Common myeloid progenitor, CD34-positive (primary cell): Measurements from ENCODE around the gene SLIT3.

ENCODE experiments used
- CTCF ChIA-PET: fragments of 350-600 bp; sonication (Branson Sonifier 250); formaldehyde crosslinking; loops from one replicate; lab custom pipeline; 2021; ENCODE audit warnings: antibody characterized with exemption; lab: Charles Lee
- POLR2A ChIA-PET: fragments of 350-600 bp; sonication (Branson Sonifier 250); formaldehyde crosslinking; loops from one replicate; lab custom pipeline; 2021; ENCODE audit warnings: antibody characterized with exemption; lab: Charles Lee
- DNase-seq, 3 donors: peaks; one replicate each; pipeline versions ENCODE4 v3.0.0 to v3.0.0-alpha.2; 2013
- H3K27ac ChIP-seq, 2 experiments: 1 replicate in 1 of 2; 2 replicates in 1 of 2; pipeline ENCODE4 v1.7.0; 2013; ENCODE audit warnings: inconsistent platforms in 2 of 2, low read length in 2 of 2, mild to moderate bottlenecking in 2 of 2, low read depth in 1 of 2, moderate library complexity in 1 of 2; ENCODE audit not compliant: severe bottlenecking in 2 of 2, insufficient read depth in 1 of 2, poor library complexity in 1 of 2
- H3K27me3 ChIP-seq, 5 experiments: replicated peaks in 2 of 5; 1 replicate in 3 of 5; 2 replicates in 2 of 5; pipeline versions ENCODE4 v1.6.1 to v1.7.0; 2013; ENCODE audit warnings: low read length in 4 of 5, mild to moderate bottlenecking in 2 of 5, moderate library complexity in 2 of 5, inconsistent platforms in 1 of 5; ENCODE audit not compliant: insufficient read depth in 5 of 5, control insufficient read depth in 4 of 5
- H3K36me3 ChIP-seq, 4 experiments: 1 replicate in 2 of 4; 2 replicates in 2 of 4; pipeline versions ENCODE4 v1.6.1 to v1.7.0; 2013; ENCODE audit warnings: low read length in 3 of 4, control low read depth in 1 of 4, mild to moderate bottlenecking in 1 of 4; ENCODE audit not compliant: control insufficient read depth in 4 of 4, insufficient read depth in 4 of 4
- H3K4me1 ChIP-seq, 4 experiments: 1 replicate in 3 of 4; 2 replicates in 1 of 4; pipeline versions ENCODE4 v1.6.1 to v1.7.1; 2013; ENCODE audit warnings: low read length in 3 of 4, mild to moderate bottlenecking in 3 of 4, control low read depth in 1 of 4, inconsistent platforms in 1 of 4, moderate library complexity in 1 of 4; ENCODE audit not compliant: control insufficient read depth in 4 of 4, insufficient read depth in 4 of 4; ENCODE audit errors: control extremely low read depth in 1 of 4
- H3K4me3 ChIP-seq, 7 experiments: 1 replicate in 4 of 7; 2 replicates in 3 of 7; pipeline versions ENCODE4 v1.5.1 to v1.7.0; 2013; ENCODE audit warnings: mild to moderate bottlenecking in 7 of 7, low read length in 6 of 7, moderate library complexity in 6 of 7, inconsistent platforms in 2 of 7, low read depth in 2 of 7, control low read depth in 1 of 7; ENCODE audit not compliant: insufficient read depth in 4 of 7, control insufficient read depth in 1 of 7; ENCODE audit errors: extremely low read depth in 1 of 7
- H3K9me3 ChIP-seq, 5 experiments: 1 replicate in 4 of 5; 2 replicates in 1 of 5; pipeline versions ENCODE4 v1.6.1 to v1.7.1; 2013; ENCODE audit warnings: low read length in 4 of 5, mild to moderate bottlenecking in 2 of 5, inconsistent platforms in 1 of 5, low read depth in 1 of 5, moderate library complexity in 1 of 5; ENCODE audit not compliant: control insufficient read depth in 4 of 5, insufficient read depth in 2 of 5; ENCODE audit errors: control extremely low read depth in 1 of 5
- WGBS: methylation state at CpG from one replicate; pipeline ENCODE4 v1.1.5; 2013; ENCODE audit not compliant: insufficient coverage; 5-methylcytosine and 5-hydroxymethylcytosine counted together

Gene SLIT3

DNA sequence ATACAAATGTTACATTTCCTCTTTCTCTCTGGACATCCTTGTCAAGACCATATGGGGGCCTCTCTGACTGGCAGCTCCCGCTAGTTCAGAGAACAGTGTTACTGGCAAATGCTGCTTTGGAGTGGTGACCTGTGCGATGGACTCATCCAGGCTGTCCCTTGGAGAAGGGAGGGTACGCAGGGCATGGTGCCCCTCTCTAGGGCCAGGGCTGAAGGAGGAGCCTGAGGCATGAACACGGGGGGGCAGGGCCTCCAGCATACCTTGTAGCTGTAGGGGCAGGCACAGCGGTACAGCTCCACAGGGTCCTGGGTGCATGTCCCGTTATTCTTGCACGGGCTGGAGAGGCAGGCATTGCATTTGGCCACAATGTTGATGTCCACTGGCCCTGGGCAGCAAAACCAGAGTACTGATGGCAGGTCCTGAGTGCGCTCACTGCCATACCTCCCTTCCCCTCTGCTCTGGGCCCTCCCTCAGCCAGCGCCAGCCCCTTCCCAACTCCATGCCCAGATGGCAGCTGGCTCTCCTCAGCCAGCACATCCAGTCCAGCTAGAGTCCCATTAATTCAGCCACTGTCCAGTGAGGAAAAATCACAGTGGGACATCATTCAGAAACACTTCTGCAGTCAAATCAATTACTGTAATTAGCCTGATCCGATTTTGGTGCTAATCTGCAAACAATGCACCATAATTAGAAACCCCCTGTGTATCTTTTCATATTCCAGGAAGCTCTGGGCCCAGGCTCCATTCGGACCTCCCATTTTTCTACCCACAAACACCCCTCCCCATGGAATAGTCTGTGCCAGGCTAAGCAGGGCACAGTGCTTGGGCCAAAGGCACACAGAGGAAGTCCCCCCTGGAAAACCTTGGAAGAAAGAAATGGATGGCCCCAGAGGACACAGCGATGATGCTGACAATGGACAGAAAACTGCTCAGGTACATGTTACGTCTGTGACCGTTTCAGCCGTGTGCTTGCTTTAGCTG, 592.9 kb downstream of the SLIT3 start:
- no peaks in the 10 kb centered on the region for H3K9me3 ChIP-seq
- H3K27me3 ChIP-seq, result peaks cover 0 to 3% (median 0%) of the 10 kb centered on the region in 5 experiments
- WGBS, result 95% methylated on average over 14 of the region's 15 CpGs
- H3K4me3 ChIP-seq, result no peak overlapping the region
- ChIA-PET CTCF (interaction anchor here (1.4 to 1.5 kb wide), 2 partner anchors 28 to 595 kb away, joined by 3 to 5 read pairs; no protein-coding TSS in a partner anchor), POLR2A (no interaction called here)
- H3K36me3 ChIP-seq, result no peaks in the 10 kb centered on the region
- no peak overlapping the region for H3K27ac ChIP-seq
- DNase-seq, result no peak
- H3K4me1 ChIP-seq, result no peaks in the 10 kb centered on the region

DNA sequence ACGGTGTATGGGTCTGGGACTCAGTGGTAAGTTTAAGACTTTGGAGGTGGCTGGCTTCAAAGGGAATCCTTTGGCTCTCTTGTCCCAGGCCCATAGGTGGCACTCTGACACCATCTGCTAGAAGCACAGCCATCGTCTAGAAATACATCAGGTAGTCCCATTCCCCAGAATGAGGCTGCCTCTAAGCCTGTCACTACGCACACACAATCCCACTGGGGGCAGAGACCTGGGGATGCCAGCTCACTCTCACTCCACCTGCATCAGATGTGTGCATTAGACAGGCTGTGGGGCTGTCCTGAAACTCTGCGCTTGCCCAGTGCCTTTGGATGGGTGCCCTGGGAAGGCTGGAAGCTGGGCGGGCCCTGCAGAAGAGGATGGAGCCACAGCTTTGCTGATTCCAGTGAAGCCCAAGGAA, 594.3 kb downstream of the SLIT3 start:
- no peaks in the 10 kb centered on the region for H3K36me3 ChIP-seq
- peaks cover 0 to 3% (median 0%) of the 10 kb centered on the region in 5 experiments for H3K27me3 ChIP-seq
- 81% methylated on average over 4 of the region's 5 CpGs for WGBS
- ChIA-PET POLR2A (no interaction called here), CTCF (interaction anchor here (0.7 to 2.6 kb wide), 6 partner anchors 17 to 873 kb away, joined by 3 to 7 read pairs (median 3); no protein-coding TSS in a partner anchor)
- H3K4me1 ChIP-seq, result no peaks in the 10 kb centered on the region
- no peak overlapping the region for H3K4me3 ChIP-seq
- no peak overlapping the region for H3K27ac ChIP-seq
- no peaks in the 10 kb centered on the region for H3K9me3 ChIP-seq
- peak; percentile 24 to 56 (median 49) for DNase-seq

DNA sequence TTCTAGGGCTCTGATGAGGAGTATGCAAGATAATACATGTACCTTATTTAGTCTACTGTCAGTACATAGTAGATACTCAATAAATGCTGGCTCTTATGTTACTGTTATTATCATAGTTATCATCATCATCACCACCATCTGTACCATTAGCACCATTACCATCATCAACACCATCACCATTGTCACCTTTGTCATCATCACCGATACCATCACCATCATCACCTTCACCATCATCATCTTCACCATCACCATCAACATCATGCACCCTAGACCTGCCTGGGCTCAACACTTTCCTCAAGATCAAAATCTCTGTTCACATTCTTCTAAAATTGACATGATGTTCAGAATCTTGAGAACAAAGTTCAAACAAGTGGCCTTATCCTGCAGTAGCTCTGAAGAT, 595.6 kb downstream of the SLIT3 start:
- POLR2A ChIA-PET, result no interaction called here
- H3K27ac ChIP-seq, result no peak overlapping the region
- H3K4me3 ChIP-seq, result no peak overlapping the region
- CTCF ChIA-PET, result interaction anchor here (0.7 to 2.8 kb wide), 7 partner anchors 8 to 876 kb away, joined by 3 to 7 read pairs (median 4); no protein-coding TSS in a partner anchor
- H3K27me3 ChIP-seq, result peaks cover 0 to 2% (median 0%) of the 10 kb centered on the region in 5 experiments
- WGBS, result 94% methylated on average over 1 of the region's 1 CpG
- H3K36me3 ChIP-seq, result no peaks in the 10 kb centered on the region
- DNase-seq, result no peak
- no peaks in the 10 kb centered on the region for H3K4me1 ChIP-seq
- no peaks in the 10 kb centered on the region for H3K9me3 ChIP-seq

DNA sequence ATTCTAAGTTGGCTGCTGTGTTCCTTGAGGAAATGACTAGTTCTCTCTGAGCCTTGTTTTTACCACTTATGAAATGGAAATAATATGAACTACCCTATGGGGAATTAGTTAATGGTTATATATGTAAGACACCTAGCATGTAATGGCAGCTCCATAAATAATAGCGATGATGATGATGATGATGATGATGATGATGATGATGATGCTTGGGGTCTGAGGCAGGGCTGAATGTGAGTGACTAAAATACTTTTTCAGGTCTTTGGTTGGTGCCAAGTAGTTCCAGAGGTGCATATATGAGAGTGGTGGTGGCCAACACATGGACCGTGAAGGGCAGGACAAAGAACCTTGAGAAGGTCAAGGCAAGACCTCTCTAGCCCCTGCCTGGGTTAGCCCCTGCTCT, 598.4 kb downstream of the SLIT3 start:
- no peak overlapping the region for H3K4me3 ChIP-seq
- ChIA-PET POLR2A (no interaction called here), CTCF (no interaction called here)
- no peak for DNase-seq
- H3K4me1 ChIP-seq, result no peaks in the 10 kb centered on the region
- H3K36me3 ChIP-seq, result no peaks in the 10 kb centered on the region
- no peaks in the 10 kb centered on the region for H3K9me3 ChIP-seq
- 92% methylated on average over 2 of the region's 2 CpGs for WGBS
- peaks cover 0 to 2% (median 0%) of the 10 kb centered on the region in 5 experiments for H3K27me3 ChIP-seq
- no peak overlapping the region for H3K27ac ChIP-seq

DNA sequence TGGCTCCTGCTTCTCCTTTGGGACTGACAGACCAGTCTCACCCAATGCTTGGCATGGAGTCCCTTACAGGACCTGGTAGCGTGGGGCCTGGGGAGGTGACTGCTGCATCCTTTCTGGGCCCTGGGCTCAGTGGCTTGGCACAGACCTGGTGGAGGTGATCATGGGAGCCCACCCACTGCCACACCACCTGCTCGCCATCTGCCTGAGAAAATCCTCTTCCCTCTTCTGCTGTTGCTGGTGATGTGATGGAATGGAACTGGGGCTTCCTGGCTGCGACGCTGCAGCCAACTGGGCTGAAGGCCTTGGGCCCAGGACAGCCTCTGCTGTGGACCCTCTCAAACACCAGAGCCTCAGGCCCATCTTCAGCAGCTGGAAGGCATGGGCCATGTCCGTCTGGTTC, 599.3 kb downstream of the SLIT3 start:
- no peak for DNase-seq
- H3K4me3 ChIP-seq, result no peak overlapping the region

DNA sequence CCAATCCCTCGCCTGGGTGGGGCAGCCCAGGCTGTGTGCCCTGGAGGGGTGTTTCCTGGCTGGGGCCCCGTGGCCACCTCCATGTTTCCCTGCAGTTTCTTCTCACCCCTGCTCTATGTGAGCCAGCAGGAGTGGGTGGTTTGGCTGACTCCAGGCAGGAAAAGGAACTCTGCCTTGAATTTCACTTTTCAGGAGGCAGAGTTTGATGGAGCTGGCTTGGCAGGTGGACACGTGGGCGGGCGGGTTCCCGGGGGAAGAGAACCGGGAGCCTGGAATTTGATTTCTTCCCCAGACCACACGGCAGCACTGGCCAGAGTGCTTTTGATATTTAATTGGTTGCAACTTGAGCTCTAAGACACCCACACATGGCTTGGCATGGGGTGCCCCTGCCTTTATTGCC, 601.9 kb downstream of the SLIT3 start:
- WGBS, result 53% methylated on average over 2 of the region's 8 CpGs
- CTCF ChIA-PET, result no interaction called here

More for the DNA sequence above, 599.3 kb downstream of the SLIT3 start:
- no peaks in the 10 kb centered on the region for H3K36me3 ChIP-seq
- no peak overlapping the region for H3K27ac ChIP-seq
- H3K4me1 ChIP-seq, result no peaks in the 10 kb centered on the region
- POLR2A ChIA-PET, result no interaction called here
- H3K27me3 ChIP-seq, result peaks cover 0 to 3% (median 0%) of the 10 kb centered on the region in 5 experiments
- no peaks in the 10 kb centered on the region for H3K9me3 ChIP-seq
- WGBS, result 100% methylated on average over 2 of the region's 5 CpGs
- CTCF ChIA-PET, result no interaction called here

More for the DNA sequence above, 601.9 kb downstream of the SLIT3 start:
- H3K27me3 ChIP-seq, result peaks cover 0 to 4% (median 0%) of the 10 kb centered on the region in 5 experiments
- H3K27ac ChIP-seq, result no peak overlapping the region
- no peak for DNase-seq
- no peak overlapping the region for H3K4me3 ChIP-seq
- no peaks in the 10 kb centered on the region for H3K9me3 ChIP-seq
- no peaks in the 10 kb centered on the region for H3K36me3 ChIP-seq
- no peaks in the 10 kb centered on the region for H3K4me1 ChIP-seq
- POLR2A ChIA-PET, result no interaction called here
